Ishikawa (cell line): ENCODE results near the gene PLA1A.

Experiments used
- CEBPB ChIP-seq: IDR thresholded peaks from 2 replicates; pipeline ENCODE4 v1.6.1; 2012
- CREB1 ChIP-seq: IDR thresholded peaks from 2 replicates; pipeline ENCODE4 v1.6.1; 2012; ENCODE audit warnings: low read depth
- EP300 ChIP-seq: IDR thresholded peaks from 2 replicates; pipeline ENCODE4 v1.6.1; 2012; ENCODE audit warnings: borderline replicate concordance
- NFIC ChIP-seq: IDR thresholded peaks from 2 replicates; pipeline ENCODE4 v1.6.1; 2012
- RAD21 ChIP-seq: IDR thresholded peaks from 2 replicates; pipeline ENCODE4 v1.6.1; 2012; ENCODE audit warnings: low read depth
- TAF1 ChIP-seq: IDR thresholded peaks from 2 replicates; pipeline ENCODE4 v1.6.1; 2012; ENCODE audit warnings: low read depth, mild to moderate bottlenecking
- TEAD4 ChIP-seq: IDR thresholded peaks from 2 replicates; pipeline ENCODE4 v1.6.1; 2012
- TF ChIP-seq, protein P1 (sequence below): IDR thresholded peaks from 2 replicates; pipeline ENCODE4 v1.6.1; 2012; ENCODE audit warnings: low read depth, mild to moderate bottlenecking
- TF ChIP-seq, protein P2 (sequence below): IDR thresholded peaks from 2 replicates; pipeline ENCODE4 v1.6.1; 2012

- TF ChIP-seq, protein P1, sequence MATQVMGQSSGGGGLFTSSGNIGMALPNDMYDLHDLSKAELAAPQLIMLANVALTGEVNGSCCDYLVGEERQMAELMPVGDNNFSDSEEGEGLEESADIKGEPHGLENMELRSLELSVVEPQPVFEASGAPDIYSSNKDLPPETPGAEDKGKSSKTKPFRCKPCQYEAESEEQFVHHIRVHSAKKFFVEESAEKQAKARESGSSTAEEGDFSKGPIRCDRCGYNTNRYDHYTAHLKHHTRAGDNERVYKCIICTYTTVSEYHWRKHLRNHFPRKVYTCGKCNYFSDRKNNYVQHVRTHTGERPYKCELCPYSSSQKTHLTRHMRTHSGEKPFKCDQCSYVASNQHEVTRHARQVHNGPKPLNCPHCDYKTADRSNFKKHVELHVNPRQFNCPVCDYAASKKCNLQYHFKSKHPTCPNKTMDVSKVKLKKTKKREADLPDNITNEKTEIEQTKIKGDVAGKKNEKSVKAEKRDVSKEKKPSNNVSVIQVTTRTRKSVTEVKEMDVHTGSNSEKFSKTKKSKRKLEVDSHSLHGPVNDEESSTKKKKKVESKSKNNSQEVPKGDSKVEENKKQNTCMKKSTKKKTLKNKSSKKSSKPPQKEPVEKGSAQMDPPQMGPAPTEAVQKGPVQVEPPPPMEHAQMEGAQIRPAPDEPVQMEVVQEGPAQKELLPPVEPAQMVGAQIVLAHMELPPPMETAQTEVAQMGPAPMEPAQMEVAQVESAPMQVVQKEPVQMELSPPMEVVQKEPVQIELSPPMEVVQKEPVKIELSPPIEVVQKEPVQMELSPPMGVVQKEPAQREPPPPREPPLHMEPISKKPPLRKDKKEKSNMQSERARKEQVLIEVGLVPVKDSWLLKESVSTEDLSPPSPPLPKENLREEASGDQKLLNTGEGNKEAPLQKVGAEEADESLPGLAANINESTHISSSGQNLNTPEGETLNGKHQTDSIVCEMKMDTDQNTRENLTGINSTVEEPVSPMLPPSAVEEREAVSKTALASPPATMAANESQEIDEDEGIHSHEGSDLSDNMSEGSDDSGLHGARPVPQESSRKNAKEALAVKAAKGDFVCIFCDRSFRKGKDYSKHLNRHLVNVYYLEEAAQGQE, result no peak
- TF ChIP-seq RAD21 (no peak), CREB1 (no peak), EP300 (no peak), NFIC (no peak), TEAD4 (no peak), TAF1 (no peak), CEBPB (no peak)
- TF ChIP-seq, protein P2, sequence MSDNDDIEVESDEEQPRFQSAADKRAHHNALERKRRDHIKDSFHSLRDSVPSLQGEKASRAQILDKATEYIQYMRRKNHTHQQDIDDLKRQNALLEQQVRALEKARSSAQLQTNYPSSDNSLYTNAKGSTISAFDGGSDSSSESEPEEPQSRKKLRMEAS, result no peak
These were observed 1.9 kb upstream of the PLA1A start for GRCh38 chr3:119595639-119596334.
